ENCODE results near the gene ZBTB6. TPM values are rescaled to one million over a fixed set of nuclear protein-coding genes. Genes with fewer than 3 reads are reported as not detected.
A peak's percentile ranks its signal among the peaks of the same experiment; 100 is the strongest.

Gene ZBTB6
- total and polyA plus RNA-seq, 9 of the 15 experiments (the other 6 are each of a cell fraction or from before 2014, with no cell fraction given) = 1.4 to 7.2 (median 5.3) TPM

- TF ChIP-seq PRDM10 (IDR thresholded peaks at IDR 0.05; ENCODE audit: partially characterized antibody) (peak; percentile 36), CREB3L1 (IDR thresholded peaks at IDR 0.05; ENCODE audit: borderline replicate concordance, low read depth) (peak; percentile 94), ZNF57 (CRISPR knock-in tag; IDR thresholded peaks at IDR 0.05) (0 out of 2 replicates have a peak, but pooled peaks have one; percentile 28), ZBTB17 (CRISPR knock-in tag; IDR thresholded peaks at IDR 0.05) (no peak), MAFF (IDR thresholded peaks at IDR 0.05; ENCODE audit: low read length) (no peak), ZNF280B (CRISPR knock-in tag; IDR thresholded peaks at IDR 0.05) (peak; percentile 77; the same call in 1 of the 2 replicates), NKRF (IDR thresholded peaks at IDR 0.05; ENCODE audit: borderline replicate concordance) (no peak), ZNF253 (CRISPR knock-in tag; conservative IDR thresholded peaks at IDR 0.05) (0 out of 2 replicates have a peak, but pooled peaks have one; percentile 19), ZNF655 (CRISPR knock-in tag; IDR thresholded peaks at IDR 0.05) (no peak), ZBTB11 (CRISPR knock-in tag; IDR thresholded peaks at IDR 0.05) (peak in 1 of 3 experiments; percentile 67; a peak in 1 of 6 replicates), PTBP1 (IDR thresholded peaks at IDR 0.05; ENCODE audit: low read depth, low read length) (no peak)
Observed at GRCh38 chr9:122904823-122905710, 8.1 kb downstream of the ZBTB6 start, which contains the start of gene RC3H2 (continued).
